ENCODE results near the gene ITGB4. TPM values are rescaled to one million over a fixed set of nuclear protein-coding genes. Genes with fewer than 3 reads are reported as not detected.

ITGB4 gene
- total and polyA plus RNA-seq, 2 donors (not counting 3 experiments of a cell fraction or from before 2014, with no cell fraction given), result 4.2 to 6.7 TPM

DNA sequence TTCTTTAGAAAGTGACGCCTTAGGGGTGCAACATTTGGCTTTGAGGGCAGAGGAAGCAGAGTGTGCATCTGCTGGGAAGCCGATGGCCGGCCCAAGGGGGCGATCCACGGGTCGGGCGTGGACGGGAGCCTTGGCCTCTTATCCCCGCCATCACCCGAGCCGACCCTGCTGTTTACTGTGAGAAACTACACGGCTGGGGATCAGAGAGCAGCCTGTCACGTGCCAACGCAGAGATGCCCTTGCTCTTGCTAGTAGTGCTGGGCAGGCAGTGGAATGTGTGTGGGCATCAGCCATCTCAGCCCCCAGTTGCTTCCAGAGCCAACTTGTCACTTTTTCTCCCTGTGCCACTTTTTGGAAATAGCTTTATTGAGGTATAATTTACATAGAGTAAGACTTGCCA is 26.7 kb upstream of the ITGB4 start:
- H3K4me1 ChIP-seq (ENCODE audit: control insufficient read depth, extremely low read depth, insufficient read depth, low read length), result peaks cover 72% of the 10 kb centered on the region
- H3K36me3 ChIP-seq (ENCODE audit: control insufficient read depth in 2 of 2, extremely low read depth in 1 of 2, insufficient read depth in 2 of 2, low read length in 2 of 2), result peaks cover 9 to 20% of the 10 kb centered on the region in 2 experiments
- BruUV-seq (replicated peaks), result no TSS peak
- POLR2A ChIA-PET, result no interaction called here
- no peaks in the 10 kb centered on the region for H3K9me3 ChIP-seq (replicated peaks; ENCODE audit: control insufficient read depth, insufficient read depth, low read length)
- no peaks in the 10 kb centered on the region for H3K27me3 ChIP-seq (ENCODE audit: control insufficient read depth in 2 of 2, insufficient read depth in 2 of 2, low read length in 2 of 2)
- H3K27ac ChIP-seq (ENCODE audit: insufficient read depth, low read depth, low read length), result peak overlapping the region; percentile 80
- no peaks in the 10 kb centered on the region for H4K20me1 ChIP-seq (replicated peaks; ENCODE audit: control insufficient read depth, extremely low read depth, insufficient read depth, low read length)
- CTCF ChIA-PET, result interaction anchor here (1.0 to 8.9 kb wide), 7 partner anchors 12 to 61 kb away, joined by 4 to 88 read pairs (median 18); partner anchors contain the start of genes ITGB4 and SMIM5
- H3K4me3 ChIP-seq (replicated peaks in 1 of 3; ENCODE audit: insufficient read depth in 1 of 3, low read depth in 1 of 3, low read length in 3 of 3), result no peak overlapping the region
- dilution Hi-C loops (cut with MboI; ENCODE audit: extremely low pct_ligation_motif_present, low sequenced_read_pairs) (no loop called here), intact Hi-C loops (cut with micrococcal nuclease) (no loop called here)
- no peak for FAIRE-seq
- H3K9ac ChIP-seq (replicated peaks; ENCODE audit: extremely low read depth, insufficient read depth, low read length), result peak overlapping the region; percentile 28
- H2AFZ ChIP-seq (ENCODE audit: low read depth, low read length), result no peak overlapping the region
- no peak for DNase-seq (ENCODE audit: low read depth, low spot score)
- H3K9me1 ChIP-seq (replicated peaks; ENCODE audit: control insufficient read depth, extremely low read depth, insufficient read depth, low read length), result no peaks in the 10 kb centered on the region
- TF ChIP-seq POLR2AphosphoS5 (IDR thresholded peaks at IDR 0.05; ENCODE audit: insufficient read depth, low read depth, low read length), result no peak
- peaks cover 56% of the 10 kb centered on the region for H3K79me2 ChIP-seq (ENCODE audit: control insufficient read depth, insufficient read depth, low read length)
- no peak overlapping the region for H3K4me2 ChIP-seq (ENCODE audit: insufficient read depth, low read length)

DNA sequence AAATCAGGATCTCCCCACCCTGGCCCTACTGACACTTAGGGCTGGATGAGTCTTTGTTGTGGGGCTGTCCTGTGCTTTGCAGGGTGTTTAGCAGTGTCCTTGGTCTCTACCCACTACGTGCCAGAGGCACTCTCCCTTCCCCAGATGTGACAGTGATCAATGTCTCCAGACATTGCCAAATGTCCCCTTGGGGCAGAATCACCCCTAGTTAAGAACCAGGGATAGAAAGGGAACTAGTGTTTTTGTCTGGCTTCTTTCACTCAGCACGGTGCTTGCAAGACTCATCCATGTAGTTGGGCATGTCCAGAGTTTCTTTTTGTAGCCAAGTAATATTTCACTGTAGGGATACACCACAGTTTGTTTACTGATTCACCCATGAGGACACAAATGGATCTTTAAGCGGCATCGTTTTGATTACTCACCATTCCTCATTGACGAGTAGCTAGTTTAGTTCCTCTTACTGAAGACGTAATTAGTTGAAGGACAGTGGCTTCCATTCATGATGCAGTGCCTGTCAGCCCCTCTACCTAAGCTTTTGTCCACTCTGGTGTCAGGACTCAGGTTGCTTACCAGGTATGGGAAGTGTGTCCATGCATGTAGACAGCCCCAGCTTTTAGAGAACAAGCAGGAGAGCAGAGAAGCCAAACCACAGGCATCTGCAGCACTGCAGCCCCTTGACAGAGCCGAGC is 26.0 kb upstream of the ITGB4 start:
- no peak for TF ChIP-seq POLR2AphosphoS5 (IDR thresholded peaks at IDR 0.05; ENCODE audit: insufficient read depth, low read depth, low read length)
- H3K9ac ChIP-seq (replicated peaks; ENCODE audit: extremely low read depth, insufficient read depth, low read length), result no peak overlapping the region
- H4K20me1 ChIP-seq (replicated peaks; ENCODE audit: control insufficient read depth, extremely low read depth, insufficient read depth, low read length), result no peaks in the 10 kb centered on the region
- no peak for FAIRE-seq
- no peaks in the 10 kb centered on the region for H3K9me3 ChIP-seq (replicated peaks; ENCODE audit: control insufficient read depth, insufficient read depth, low read length)
- H2AFZ ChIP-seq (ENCODE audit: low read depth, low read length), result no peak overlapping the region
- H3K4me2 ChIP-seq (ENCODE audit: insufficient read depth, low read length), result no peak overlapping the region
- H3K79me2 ChIP-seq (ENCODE audit: control insufficient read depth, insufficient read depth, low read length), result peaks cover 49% of the 10 kb centered on the region
- no peak overlapping the region for H3K4me3 ChIP-seq (replicated peaks in 1 of 3; ENCODE audit: insufficient read depth in 1 of 3, low read depth in 1 of 3, low read length in 3 of 3)
- peaks cover 77% of the 10 kb centered on the region for H3K4me1 ChIP-seq (ENCODE audit: control insufficient read depth, extremely low read depth, insufficient read depth, low read length)
- POLR2A ChIA-PET, result no interaction called here
- peak overlapping the region; percentile 80 for H3K27ac ChIP-seq (ENCODE audit: insufficient read depth, low read depth, low read length)
- intact Hi-C loops (cut with micrococcal nuclease) (no loop called here), dilution Hi-C loops (cut with MboI; ENCODE audit: extremely low pct_ligation_motif_present, low sequenced_read_pairs) (no loop called here)
- CTCF ChIA-PET, result interaction anchor here (1.2 to 8.9 kb wide), 7 partner anchors 8 to 62 kb away, joined by 3 to 88 read pairs (median 16); partner anchors contain the start of gene SMIM5
- peaks cover 9 to 20% of the 10 kb centered on the region in 2 experiments for H3K36me3 ChIP-seq (ENCODE audit: control insufficient read depth in 2 of 2, extremely low read depth in 1 of 2, insufficient read depth in 2 of 2, low read length in 2 of 2)
- no peak for DNase-seq (ENCODE audit: low read depth, low spot score)
- no peaks in the 10 kb centered on the region for H3K9me1 ChIP-seq (replicated peaks; ENCODE audit: control insufficient read depth, extremely low read depth, insufficient read depth, low read length)
- no peaks in the 10 kb centered on the region for H3K27me3 ChIP-seq (ENCODE audit: control insufficient read depth in 2 of 2, insufficient read depth in 2 of 2, low read length in 2 of 2)
- BruUV-seq (replicated peaks), result no TSS peak
